Motor neuron (in vitro differentiated cells): ENCODE measurements around the gene PDGFA. TPM values are rescaled to one million over a fixed set of nuclear protein-coding genes. Genes with fewer than 3 reads are reported as not detected.

Source experiments
- ATAC-seq, 8 experiments: fragments of 200-7000 bp; cut with Tn5 transposase; replicated peaks in 6 of 8; 2 replicates each; pipeline ENCODE4 v1.8.0; 2021; ENCODE audit warnings: mild to moderate bottlenecking in 8 of 8, moderate library complexity in 8 of 8
- H3K27ac ChIP-seq, 2 donors: fragments of 250-450 bp; sonication (Bioruptor Pico); 2 replicates each; pipeline ENCODE4 v1.9.0; 2021; ENCODE audit warnings: antibody characterized with exemption in 2 of 2, mild to moderate bottlenecking in 2 of 2, moderate library complexity in 1 of 2
- H3K4me1 ChIP-seq, 2 donors: fragments of 250-450 bp; sonication (Bioruptor Pico); replicated peaks in 1 of 2; 2 replicates each; pipeline ENCODE4 v1.6.1; 2021; ENCODE audit warnings: antibody characterized with exemption in 2 of 2, mild to moderate bottlenecking in 2 of 2, moderate library complexity in 1 of 2
- H3K4me3 ChIP-seq, 5 donors: fragments of 250-450 bp; sonication (Bioruptor Pico); 2 replicates each; pipeline ENCODE4 v1.9.0; 2021; ENCODE audit warnings: antibody characterized with exemption in 5 of 5, mild to moderate bottlenecking in 5 of 5, moderate library complexity in 4 of 5
- WGBS, 10 experiments: fragments of 450-650 bp; shearing (Covaris generic); methylation state at CpG; one replicate each; pipeline ENCODE4 v1.0.0; 2022; 5-methylcytosine and 5-hydroxymethylcytosine counted together
- in situ Hi-C, 9 experiments: fragments of 400-800 bp; cut with MboI; loops; one replicate each; pipeline ENCODE4 v1.15.0; 2021; ENCODE audit warnings: low sequenced_read_pairs in 9 of 9, low pct_unique_long_range_greater_than_20kb in 2 of 9; ENCODE audit not compliant: unreplicated experiment in 9 of 9
- total RNA-seq, 8 experiments: library from RNA; unstranded; fragments of 300-600 nt; gene quantifications; 2 replicates each; pipeline versions ENCODE4 v1.2.3 to v1.2.4, GENCODE V29; 2022

PDGFA gene
- total RNA-seq, 8 experiments from 2014 or later = 0.87 to 25.1 (median 1.9) TPM

GRCh38 chr7:499853-500485 lies 19.7 kb downstream of the PDGFA start:
- no peak overlapping the region for H3K27ac ChIP-seq
- WGBS, 10 experiments = 83 to 100% (median 92%) methylated on average over 1 to 17 of the region's 20 CpGs; no CpG with 5 or more reads in 2 of the 10 experiments
- in situ Hi-C loops = no loop called here

GRCh38 chr7:498678-499641 lies 20.7 kb downstream of the PDGFA start:
- no peak overlapping the region for H3K27ac ChIP-seq
- no peak overlapping the region for H3K4me3 ChIP-seq
- no peak for ATAC-seq
- in situ Hi-C loops = no loop called here
- 71 to 100% (median 85%) methylated on average over 1 to 4 of the region's 11 CpGs; no CpG with 5 or more reads in 3 of the 10 experiments for WGBS, 10 experiments
- peaks cover 0 to 35% of the 10 kb centered on the region in 2 donors for H3K4me1 ChIP-seq

More at GRCh38 chr7:499853-500485, 19.7 kb downstream of the PDGFA start:
- ATAC-seq = no peak
- Histone ChIP-seq H3K4me3 (no peak overlapping the region), H3K4me1 (peaks cover 0 to 37% of the 10 kb centered on the region in 2 donors)

DNA sequence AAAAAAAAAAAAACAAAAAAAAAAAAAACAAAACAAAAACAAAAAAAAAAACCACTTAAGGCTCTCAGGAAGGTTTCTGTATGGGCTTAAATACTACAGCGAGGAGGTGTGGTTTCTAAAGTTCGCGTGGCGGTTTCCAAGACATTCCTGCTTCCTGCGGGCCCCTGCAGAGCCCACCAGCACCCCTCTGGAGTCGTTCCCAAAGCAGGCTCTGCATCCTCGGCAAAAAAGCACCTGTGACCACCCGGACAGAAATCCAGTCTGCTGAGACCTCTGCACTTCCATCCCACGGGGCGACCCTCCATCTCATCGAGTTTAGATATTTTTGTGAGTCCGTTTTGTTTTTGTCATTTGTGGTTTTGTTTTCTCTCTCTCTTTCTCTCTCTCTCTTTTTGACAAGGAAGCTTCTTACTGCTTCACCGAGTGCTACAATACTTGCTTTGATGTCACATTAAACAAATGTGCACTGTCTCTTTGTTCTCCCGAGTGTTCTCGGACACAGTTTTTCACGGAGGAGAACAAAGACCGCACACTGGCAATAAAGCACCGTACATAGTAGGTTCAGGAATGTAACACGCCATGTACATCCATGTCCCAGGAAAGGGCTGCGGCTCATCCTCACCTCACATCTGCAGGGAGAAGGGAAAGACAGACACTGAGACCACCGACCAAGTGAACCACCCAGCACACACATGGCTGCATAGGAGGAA lies 21.5 kb downstream of the PDGFA start:
- 32 to 72% (median 52%) methylated on average over 4 to 18 of the region's 21 CpGs for WGBS, 10 experiments
- in situ Hi-C loops = no loop called here
- Histone ChIP-seq H3K4me3 (no peak overlapping the region), H3K27ac (peak overlapping the region in 1 of 2 donors; percentile 9), H3K4me1 (peaks cover 0 to 26% of the 10 kb centered on the region in 2 donors)
- peak in 2 of 8 experiments; percentile 23 to 38 for ATAC-seq

DNA sequence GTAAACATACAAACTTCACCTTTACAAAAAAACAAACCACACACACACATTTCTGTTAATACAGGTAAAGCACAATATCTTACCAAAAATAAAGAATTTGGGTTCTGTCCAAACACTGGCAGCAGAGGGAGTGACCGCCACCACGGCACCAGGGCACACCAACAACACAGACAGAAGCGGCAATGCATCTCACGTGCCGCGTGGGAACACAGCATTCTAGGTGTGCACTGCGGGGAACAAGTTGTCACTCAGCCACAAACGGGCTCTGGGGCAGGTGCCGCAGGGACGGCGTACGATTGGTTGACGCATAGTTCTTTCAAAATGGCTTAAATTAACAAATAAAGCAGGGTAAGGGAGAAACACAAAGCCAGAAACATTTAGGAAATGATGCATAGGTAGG lies 22.3 kb downstream of the PDGFA start:
- in situ Hi-C loops = no loop called here
- ATAC-seq = no peak
- peaks cover 0 to 21% of the 10 kb centered on the region in 2 donors for H3K4me1 ChIP-seq
- no peak overlapping the region for H3K4me3 ChIP-seq
- WGBS, 10 experiments = 87 to 100% (median 88%) methylated on average over 3 to 13 of the region's 13 CpGs; no CpG with 5 or more reads in 3 of the 10 experiments
- no peak overlapping the region for H3K27ac ChIP-seq

DNA sequence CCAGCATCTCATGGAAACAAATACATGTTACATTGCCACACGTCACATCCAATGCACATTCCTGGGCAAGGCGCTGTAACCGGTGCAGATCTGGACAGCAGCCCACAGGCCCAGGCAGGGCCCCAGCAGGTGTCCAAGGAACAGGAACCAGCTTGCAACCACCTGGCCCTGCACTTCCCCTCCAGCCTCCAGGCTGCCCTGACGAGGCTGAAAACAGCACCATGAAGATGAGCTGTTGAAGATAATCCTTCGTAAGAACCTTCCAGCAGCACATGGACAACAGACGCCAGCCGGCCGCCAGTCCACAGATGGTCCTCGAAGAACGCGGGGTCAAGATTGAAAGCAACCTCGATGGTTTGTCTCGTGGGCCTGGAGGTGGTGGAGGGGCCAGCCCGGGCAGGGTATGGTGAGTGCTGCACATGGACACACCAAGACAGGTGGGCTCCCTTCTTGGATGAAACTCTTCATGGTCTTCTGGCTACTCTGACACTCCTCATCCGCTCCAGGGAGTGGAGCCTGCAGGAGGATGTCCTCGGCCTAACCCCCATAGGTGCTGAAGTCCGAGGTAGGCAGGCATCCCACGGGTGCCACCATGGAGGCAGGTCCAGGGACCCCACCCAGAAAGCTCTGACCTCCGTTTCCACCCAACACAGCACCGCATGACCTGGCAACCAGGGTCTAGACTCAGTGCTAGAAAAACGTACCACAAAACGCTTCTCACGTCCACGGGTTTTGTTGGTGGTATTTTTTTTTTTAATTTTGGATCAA lies 22.9 kb downstream of the PDGFA start:
- Histone ChIP-seq H3K4me1 (peaks cover 0 to 25% of the 10 kb centered on the region in 2 donors), H3K4me3 (no peak overlapping the region), H3K27ac (no peak overlapping the region)
- peak in 2 of 8 experiments; percentile 4 to 48 for ATAC-seq
- 37 to 100% (median 84%) methylated on average over 3 to 12 of the region's 24 CpGs; no CpG with 5 or more reads in 1 of the 10 experiments for whole genome bisulfite sequencing, 10 experiments
- in situ Hi-C loops = no loop called here

DNA sequence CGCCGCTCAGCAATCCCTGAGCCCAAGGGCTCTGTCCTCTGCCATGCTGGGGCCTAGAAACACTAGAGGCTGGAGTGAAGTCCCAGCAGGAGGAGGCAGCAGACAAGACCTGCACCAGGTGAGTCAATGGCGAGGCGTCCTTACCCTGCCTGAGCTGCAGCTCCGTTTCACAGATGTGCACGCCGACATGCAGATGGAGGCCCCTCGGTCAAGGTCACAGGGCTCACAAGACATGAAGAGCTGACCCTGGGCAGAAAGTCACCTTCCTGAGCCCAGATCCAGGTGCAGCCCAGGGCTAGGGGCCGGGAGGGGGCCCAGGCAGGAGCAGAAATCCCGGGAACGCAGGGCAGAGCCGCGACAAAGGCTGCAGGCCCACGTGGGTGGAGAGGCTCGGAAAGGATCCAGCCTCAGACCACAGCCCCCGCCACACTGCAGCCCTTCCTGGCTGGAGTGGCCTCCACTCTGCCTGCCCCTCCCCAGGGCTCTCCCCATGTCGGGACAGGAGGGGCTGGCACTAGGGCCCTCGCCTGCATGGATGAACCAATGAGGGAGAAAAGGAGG lies 23.8 kb downstream of the PDGFA start:
- Histone ChIP-seq H3K4me3 (no peak overlapping the region), H3K27ac (no peak overlapping the region), H3K4me1 (peaks cover 0 to 34% of the 10 kb centered on the region in 2 donors)
- in situ Hi-C loops = no loop called here
- 40 to 83% (median 63%) methylated on average over 1 to 3 of the region's 18 CpGs; no CpG with 5 or more reads in 6 of the 10 experiments for WGBS, 10 experiments
- ATAC-seq = peak in 7 of 8 experiments; percentile 6 to 86 (median 76)

DNA sequence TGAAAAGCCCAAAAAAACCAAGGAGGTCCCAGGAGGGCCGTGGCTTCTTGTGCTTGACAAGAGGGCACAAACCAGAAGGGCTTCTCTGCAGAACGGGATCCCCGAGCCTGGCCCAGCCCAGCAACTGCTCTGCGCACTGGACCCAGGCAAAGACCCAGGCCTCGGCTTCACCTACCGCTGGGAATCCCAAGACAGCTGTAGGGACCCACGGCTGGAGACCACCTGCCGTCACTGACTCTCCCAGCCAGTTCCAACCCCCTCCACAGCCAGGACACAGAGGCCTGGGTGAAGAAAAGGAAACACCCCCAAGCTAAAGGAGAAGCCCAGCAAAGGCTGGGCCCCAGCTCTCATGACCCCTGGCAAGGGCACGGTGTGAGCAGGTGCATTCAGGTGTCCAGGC lies 24.3 kb downstream of the PDGFA start:
- H3K27ac ChIP-seq = no peak overlapping the region
- in situ Hi-C loops = no loop called here

GRCh38 chr7:494906-495305 lies 24.7 kb downstream of the PDGFA start:
- in situ Hi-C loops = no loop called here
- H3K27ac ChIP-seq = no peak overlapping the region
- H3K4me3 ChIP-seq = no peak overlapping the region
- peaks cover 0 to 41% of the 10 kb centered on the region in 2 donors for H3K4me1 ChIP-seq
- ATAC-seq = peak in 2 of 8 experiments; percentile 16 to 29
- 80 to 100% (median 90%) methylated on average over 1 to 5 of the region's 6 CpGs; no CpG with 5 or more reads in 7 of the 10 experiments for WGBS, 10 experiments

More for the DNA sequence above, 24.3 kb downstream of the PDGFA start:
- Histone ChIP-seq H3K4me3 (no peak overlapping the region), H3K4me1 (peaks cover 0 to 37% of the 10 kb centered on the region in 2 donors)
- WGBS, 10 experiments = 79 to 100% (median 94%) methylated on average over 1 to 4 of the region's 9 CpGs; no CpG with 5 or more reads in 6 of the 10 experiments
- ATAC-seq = peak in 1 of 8 experiments; percentile 6

- Histone ChIP-seq H3K4me3 (no peak overlapping the region), H3K27ac (no peak overlapping the region), H3K4me1 (peaks cover 0 to 41% of the 10 kb centered on the region in 2 donors)
- in situ Hi-C loops = no loop called here
- 90% methylated on average over 2 of the region's 31 CpGs; no CpG with 5 or more reads in 9 of the 10 experiments for WGBS, 10 experiments
- no peak for ATAC-seq
Observed at GRCh38 chr7:494259-494687, 25.4 kb downstream of the PDGFA start.

GRCh38 chr7:493661-494251 lies 25.9 kb downstream of the PDGFA start:
- Histone ChIP-seq H3K4me1 (peaks cover 0 to 41% of the 10 kb centered on the region in 2 donors), H3K4me3 (no peak overlapping the region), H3K27ac (no peak overlapping the region)
- in situ Hi-C loops = no loop called here
- ATAC-seq = no peak
- 100% methylated on average over 1 of the region's 55 CpGs; no CpG with 5 or more reads in 9 of the 10 experiments for WGBS, 10 experiments

DNA sequence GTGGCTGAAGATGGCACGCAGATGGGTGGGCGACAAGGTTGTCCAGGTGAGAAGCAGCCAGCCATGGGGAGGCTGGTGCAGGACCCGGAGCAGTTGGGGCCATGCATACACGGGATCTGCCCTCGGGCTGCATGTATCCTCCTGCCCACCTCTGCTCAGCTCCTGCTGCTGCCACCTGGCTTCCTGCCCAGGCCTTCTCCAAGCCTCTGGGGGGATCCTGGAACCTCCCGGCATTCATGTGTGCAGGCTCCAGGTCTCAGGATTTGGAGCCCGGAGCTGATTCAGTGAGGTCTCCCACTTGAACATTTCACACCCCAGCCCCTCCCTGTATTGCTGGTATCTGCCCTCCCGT lies 27.0 kb downstream of the PDGFA start:
- no peak overlapping the region for H3K27ac ChIP-seq
- H3K4me3 ChIP-seq = no peak overlapping the region
- H3K4me1 ChIP-seq = peaks cover 0 to 36% of the 10 kb centered on the region in 2 donors
- ATAC-seq = no peak
- WGBS, 10 experiments = 60 to 100% (median 80%) methylated on average over 1 of the region's 8 CpGs; no CpG with 5 or more reads in 6 of the 10 experiments
- in situ Hi-C loops = no loop called here
